Measurements from ENCODE around the gene CHD2.

The CHD2 gene

GRCh38 chr15:93072411-93073394 lies 172.6 kb downstream of the CHD2 start:
- DNase-seq: peak; percentile 86
- TF ChIP-seq, protein P1, sequence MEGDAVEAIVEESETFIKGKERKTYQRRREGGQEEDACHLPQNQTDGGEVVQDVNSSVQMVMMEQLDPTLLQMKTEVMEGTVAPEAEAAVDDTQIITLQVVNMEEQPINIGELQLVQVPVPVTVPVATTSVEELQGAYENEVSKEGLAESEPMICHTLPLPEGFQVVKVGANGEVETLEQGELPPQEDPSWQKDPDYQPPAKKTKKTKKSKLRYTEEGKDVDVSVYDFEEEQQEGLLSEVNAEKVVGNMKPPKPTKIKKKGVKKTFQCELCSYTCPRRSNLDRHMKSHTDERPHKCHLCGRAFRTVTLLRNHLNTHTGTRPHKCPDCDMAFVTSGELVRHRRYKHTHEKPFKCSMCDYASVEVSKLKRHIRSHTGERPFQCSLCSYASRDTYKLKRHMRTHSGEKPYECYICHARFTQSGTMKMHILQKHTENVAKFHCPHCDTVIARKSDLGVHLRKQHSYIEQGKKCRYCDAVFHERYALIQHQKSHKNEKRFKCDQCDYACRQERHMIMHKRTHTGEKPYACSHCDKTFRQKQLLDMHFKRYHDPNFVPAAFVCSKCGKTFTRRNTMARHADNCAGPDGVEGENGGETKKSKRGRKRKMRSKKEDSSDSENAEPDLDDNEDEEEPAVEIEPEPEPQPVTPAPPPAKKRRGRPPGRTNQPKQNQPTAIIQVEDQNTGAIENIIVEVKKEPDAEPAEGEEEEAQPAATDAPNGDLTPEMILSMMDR (IDR thresholded peaks at IDR 0.05; ENCODE audit: low read depth, low read length): no peak
- Histone ChIP-seq H3K27me3 (peaks cover 37% of the 10 kb centered on the region), H3K4me3 (ENCODE audit: low read depth, low read length) (peak overlapping the region; percentile 58), H3K36me3 (no peaks in the 10 kb centered on the region), H3K4me1 (no peaks in the 10 kb centered on the region), H3K9me3 (no peaks in the 10 kb centered on the region)

- TF ChIP-seq, protein P1 (IDR thresholded peaks at IDR 0.05; ENCODE audit: low read depth, low read length): no peak
- peaks cover 43% of the 10 kb centered on the region for H3K27me3 ChIP-seq
- H3K36me3 ChIP-seq: no peaks in the 10 kb centered on the region
- H3K4me3 ChIP-seq (ENCODE audit: low read depth, low read length): peak overlapping the region; percentile 33; the same call in 1 of the 2 replicates
- H3K4me1 ChIP-seq: no peaks in the 10 kb centered on the region
- no peak for DNase-seq
- H3K9me3 ChIP-seq: no peaks in the 10 kb centered on the region
Measured at GRCh38 chr15:93073465-93073952, 173.4 kb downstream of the CHD2 start.

GRCh38 chr15:93074599-93074998 lies 174.5 kb downstream of the CHD2 start:
- TF ChIP-seq, protein P1 (IDR thresholded peaks at IDR 0.05; ENCODE audit: low read depth, low read length): no peak
- no peak for DNase-seq
- Histone ChIP-seq H3K4me1 (no peaks in the 10 kb centered on the region), H3K4me3 (ENCODE audit: low read depth, low read length) (no peak overlapping the region), H3K36me3 (no peaks in the 10 kb centered on the region), H3K27me3 (peaks cover 50% of the 10 kb centered on the region), H3K9me3 (no peaks in the 10 kb centered on the region)

DNA sequence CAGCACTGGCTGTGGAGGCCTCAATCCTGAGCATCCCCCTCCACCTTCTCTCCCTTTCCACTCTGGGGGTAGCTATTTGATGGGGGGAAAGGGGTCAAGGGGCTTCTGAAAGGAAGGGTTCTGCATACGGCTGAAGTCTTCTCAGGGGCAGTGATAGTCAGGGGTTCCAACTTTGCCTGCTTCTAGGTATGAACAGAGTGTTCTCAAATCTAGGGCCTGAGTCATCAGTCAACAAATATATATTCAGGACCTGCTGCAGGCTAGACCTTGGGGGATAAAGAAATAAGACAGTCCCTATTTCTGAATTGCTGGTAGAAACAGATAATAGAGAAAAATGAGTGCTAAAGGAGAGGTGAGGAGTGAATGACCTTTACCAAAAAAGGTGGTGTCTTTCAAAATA lies 176.1 kb downstream of the CHD2 start:
- TF ChIP-seq, protein P1 (IDR thresholded peaks at IDR 0.05; ENCODE audit: low read depth, low read length): no peak
- Histone ChIP-seq H3K4me1 (no peaks in the 10 kb centered on the region), H3K27me3 (peaks cover 56% of the 10 kb centered on the region), H3K9me3 (no peaks in the 10 kb centered on the region), H3K4me3 (ENCODE audit: low read depth, low read length) (no peak overlapping the region), H3K36me3 (no peaks in the 10 kb centered on the region)
- DNase-seq: no peak

DNA sequence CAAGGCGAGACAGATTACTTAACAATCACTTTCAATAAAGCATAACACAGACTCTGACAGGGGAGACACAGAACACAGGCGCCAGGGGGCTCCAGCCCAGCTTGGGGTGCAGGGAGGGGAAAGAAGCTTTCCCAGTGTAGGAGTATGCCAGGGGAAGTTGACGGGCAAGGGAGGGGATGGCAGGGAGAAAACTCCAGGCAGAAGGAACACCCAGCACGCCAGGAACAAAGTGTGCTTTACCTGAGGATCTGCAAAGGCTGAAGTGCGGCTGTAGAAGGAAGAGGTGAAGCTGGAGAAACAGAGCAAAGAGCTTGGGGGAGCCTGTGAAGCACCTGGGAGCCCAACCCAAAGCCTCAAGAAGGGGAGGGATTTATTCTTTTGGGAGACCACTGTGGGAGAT lies 176.8 kb downstream of the CHD2 start:
- H3K4me3 ChIP-seq (ENCODE audit: low read depth, low read length): no peak overlapping the region
- no peaks in the 10 kb centered on the region for H3K36me3 ChIP-seq
- H3K9me3 ChIP-seq: no peaks in the 10 kb centered on the region
- peaks cover 57% of the 10 kb centered on the region for H3K27me3 ChIP-seq
- DNase-seq: no peak
- TF ChIP-seq, protein P1 (IDR thresholded peaks at IDR 0.05; ENCODE audit: low read depth, low read length): no peak
- no peaks in the 10 kb centered on the region for H3K4me1 ChIP-seq

Data from BE2C (cell line).